ENCODE results near the gene WSCD2.

Gene WSCD2

DNA sequence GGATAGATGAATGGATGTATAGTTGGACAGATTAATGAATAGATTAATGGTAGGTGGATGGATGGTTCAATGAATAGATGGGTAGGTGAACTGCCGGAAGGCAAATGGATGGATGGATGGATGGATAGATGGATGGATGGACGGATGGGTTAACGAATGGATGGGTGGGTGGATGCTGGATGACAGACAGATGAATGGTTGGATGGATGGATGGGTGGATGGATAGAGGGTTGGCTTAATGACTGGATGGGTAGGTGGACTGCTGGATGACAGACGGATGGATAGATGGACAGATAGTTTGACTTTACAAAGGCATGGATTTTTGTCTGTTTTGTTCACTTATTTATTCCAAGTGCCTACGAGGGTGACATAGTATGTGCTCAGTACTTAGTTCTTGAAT, 64.4 kb downstream of the WSCD2 start:
- DNase-seq (ENCODE audit: low read depth in 1 of 2, low spot score in 1 of 2), result no peak
- TF ChIP-seq GABPA (IDR thresholded peaks at IDR 0.05; ENCODE audit: low read depth), result no peak
- no peak for TF ChIP-seq REST (IDR thresholded peaks at IDR 0.05; ENCODE audit: insufficient replicate concordance, low read depth)
- no peak for TF ChIP-seq SPI1 (IDR thresholded peaks at IDR 0.05; ENCODE audit: borderline replicate concordance, low read depth)
- no peak for TF ChIP-seq CTCF (IDR thresholded peaks at IDR 0.05; ENCODE audit: insufficient read depth, low read length)
- TF ChIP-seq POLR2AphosphoS5 (IDR thresholded peaks at IDR 0.05; ENCODE audit: low read depth), result no peak
- no peak overlapping the region for H3K27ac ChIP-seq (replicated peaks)

DNA sequence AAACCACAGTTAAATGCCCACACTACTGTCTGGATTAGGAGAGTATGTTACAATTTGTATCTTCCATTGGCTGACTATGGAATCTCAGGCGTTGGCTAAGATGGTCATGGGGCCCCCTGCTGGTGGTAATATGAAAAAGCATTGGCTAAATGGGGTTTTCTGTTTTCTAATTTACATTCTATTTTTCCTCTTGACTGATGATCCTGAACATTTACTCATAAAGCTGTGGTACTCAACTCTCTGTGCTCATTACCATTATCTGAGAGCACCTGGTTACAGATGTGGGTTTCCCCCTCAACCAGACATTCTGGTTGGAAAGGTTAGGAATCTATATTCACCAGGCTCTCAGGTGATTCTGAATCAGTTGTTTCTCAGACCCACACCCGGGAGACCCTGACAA, 64.8 kb downstream of the WSCD2 start:
- Histone ChIP-seq H3K27ac (replicated peaks) (no peak overlapping the region), H3K4me3 (replicated peaks; ENCODE audit: insufficient read depth, low read length) (no peak overlapping the region), H3K27me3 (ENCODE audit: insufficient read depth, poor library complexity, severe bottlenecking) (no peaks in the 10 kb centered on the region)
- TF ChIP-seq CTCF (IDR thresholded peaks at IDR 0.05; ENCODE audit: insufficient read depth, low read length) (peak; percentile 65), SPI1 (IDR thresholded peaks at IDR 0.05; ENCODE audit: borderline replicate concordance, low read depth) (no peak)
- DNase-seq (ENCODE audit: low read depth in 1 of 2, low spot score in 1 of 2), result peak in 1 of 2 experiments; percentile 9

More for the DNA sequence above, 64.4 kb downstream of the WSCD2 start:
- no peak overlapping the region for H3K4me3 ChIP-seq (replicated peaks; ENCODE audit: insufficient read depth, low read length)
- no peaks in the 10 kb centered on the region for H3K27me3 ChIP-seq (ENCODE audit: insufficient read depth, poor library complexity, severe bottlenecking)

DNA sequence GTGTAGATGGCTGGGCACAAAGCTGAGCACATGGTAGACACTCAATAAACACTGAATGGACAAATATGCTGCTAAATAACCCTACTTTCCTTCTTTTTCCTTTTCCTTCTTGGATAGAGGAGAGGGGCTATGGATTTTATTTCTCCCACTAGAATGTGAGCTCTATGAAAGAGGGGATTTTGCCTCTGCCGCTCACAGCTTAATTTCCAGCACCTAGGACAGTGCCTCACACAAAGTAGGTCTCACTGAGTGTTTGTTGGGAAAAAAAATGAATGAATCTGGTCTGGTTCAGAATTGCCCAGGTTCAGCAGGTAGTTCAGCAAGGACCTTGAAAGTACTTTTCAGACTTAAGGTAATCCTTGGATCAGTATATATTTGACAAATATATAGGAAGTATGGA, 65.5 kb downstream of the WSCD2 start:
- Histone ChIP-seq H3K27ac (replicated peaks) (no peak overlapping the region), H3K27me3 (ENCODE audit: insufficient read depth, poor library complexity, severe bottlenecking) (no peaks in the 10 kb centered on the region), H3K4me3 (replicated peaks; ENCODE audit: insufficient read depth, low read length) (no peak overlapping the region)
- TF ChIP-seq REST (IDR thresholded peaks at IDR 0.05; ENCODE audit: insufficient replicate concordance, low read depth) (peak; percentile 88), POLR2AphosphoS5 (IDR thresholded peaks at IDR 0.05; ENCODE audit: low read depth) (no peak), CTCF (IDR thresholded peaks at IDR 0.05; ENCODE audit: insufficient read depth, low read length) (no peak), SPI1 (IDR thresholded peaks at IDR 0.05; ENCODE audit: borderline replicate concordance, low read depth) (no peak), GABPA (IDR thresholded peaks at IDR 0.05; ENCODE audit: low read depth) (no peak)
- no peak for DNase-seq (ENCODE audit: low read depth in 1 of 2, low spot score in 1 of 2)

- no peak for DNase-seq (ENCODE audit: low read depth in 1 of 2, low spot score in 1 of 2)
Measured at GRCh38 chr12:108196319-108196718, 67.2 kb downstream of the WSCD2 start.

More at GRCh38 chr12:108196319-108196718, 67.2 kb downstream of the WSCD2 start:
- Histone ChIP-seq H3K27me3 (ENCODE audit: insufficient read depth, poor library complexity, severe bottlenecking) (no peaks in the 10 kb centered on the region), H3K4me3 (replicated peaks; ENCODE audit: insufficient read depth, low read length) (no peak overlapping the region), H3K27ac (replicated peaks) (no peak overlapping the region)
- TF ChIP-seq SPI1 (IDR thresholded peaks at IDR 0.05; ENCODE audit: borderline replicate concordance, low read depth) (no peak), GABPA (IDR thresholded peaks at IDR 0.05; ENCODE audit: low read depth) (no peak), POLR2AphosphoS5 (IDR thresholded peaks at IDR 0.05; ENCODE audit: low read depth) (no peak), CTCF (IDR thresholded peaks at IDR 0.05; ENCODE audit: insufficient read depth, low read length) (no peak), REST (IDR thresholded peaks at IDR 0.05; ENCODE audit: insufficient replicate concordance, low read depth) (no peak)

Data from HL-60 (cell line).